HG02840 (cell line): ENCODE measurements around the gene EGLN1.
"Not testable (repeated sequence)": the region's sequence is repeated elsewhere in the genome, so short reads cannot be mapped to it uniquely, and the experiment has no call there.

Experiments used
- ATAC-seq: cut with Tn5 transposase; IDR thresholded peaks from one replicate; pipeline ENCODE4 v1.9.1; 2021; ENCODE audit warnings: mild to moderate bottlenecking, moderate library complexity, moderate number of reproducible peaks; ENCODE audit not compliant: unreplicated experiment, low FRiP score

Gene EGLN1

GRCh38 chr1:231421971-231422797, at the start of gene EGLN1:
Gene EGLN1, minus strand, starts transcription at chr1:231422287. Its CDS starts 399 bp downstream, at chr1:231421888.
- ATAC-seq: peak; percentile 71

- ATAC-seq: not testable (repeated sequence)
Measured at GRCh38 chr1:231471500-231471899, 49.4 kb upstream of the EGLN1 start.

- not testable (repeated sequence) for ATAC-seq
Measured at GRCh38 chr1:231471027-231471426, 48.9 kb upstream of the EGLN1 start.

- no peak for ATAC-seq
Measured at GRCh38 chr1:231467986-231468385, 45.9 kb upstream of the EGLN1 start.

- ATAC-seq: no peak
Measured at GRCh38 chr1:231465051-231465450, 43.0 kb upstream of the EGLN1 start.

- no peak for ATAC-seq
Measured at GRCh38 chr1:231463541-231463940, 41.5 kb upstream of the EGLN1 start.

GRCh38 chr1:231460614-231461013, 38.5 kb upstream of the EGLN1 start:
- no peak for ATAC-seq

GRCh38 chr1:231459438-231459837, 37.4 kb upstream of the EGLN1 start:
- not testable (repeated sequence) for ATAC-seq

GRCh38 chr1:231457956-231458355, 35.9 kb upstream of the EGLN1 start:
- ATAC-seq: not testable (repeated sequence)

GRCh38 chr1:231454133-231454532, 32.0 kb upstream of the EGLN1 start:
- ATAC-seq: not testable (repeated sequence)

- no peak for ATAC-seq
Measured at GRCh38 chr1:231446138-231446537, 24.1 kb upstream of the EGLN1 start.

GRCh38 chr1:231444059-231444458, 22.0 kb upstream of the EGLN1 start:
- no peak for ATAC-seq

GRCh38 chr1:231443363-231443762, 21.3 kb upstream of the EGLN1 start:
- no peak for ATAC-seq

GRCh38 chr1:231442735-231443134, 20.6 kb upstream of the EGLN1 start:
- ATAC-seq: no peak

GRCh38 chr1:231432996-231433395, 10.9 kb upstream of the EGLN1 start:
- ATAC-seq: no peak

- ATAC-seq: no peak
Measured at GRCh38 chr1:231431665-231432415, 9.8 kb upstream of the EGLN1 start.

GRCh38 chr1:231430678-231431352, 8.7 kb upstream of the EGLN1 start:
- not testable (repeated sequence) for ATAC-seq

- no peak for ATAC-seq
Measured at GRCh38 chr1:231428377-231428776, 6.3 kb upstream of the EGLN1 start.

- no peak for ATAC-seq
Measured at GRCh38 chr1:231424950-231425805, 3.1 kb upstream of the EGLN1 start.

GRCh38 chr1:231423648-231424047, 1.6 kb upstream of the EGLN1 start:
- no peak for ATAC-seq
